Aorta (tissue), 5 donors: ENCODE data around the gene ACIN1. TPM values are rescaled to one million over a fixed set of nuclear protein-coding genes. Genes with fewer than 3 reads are reported as not detected.

ENCODE experiments used
- ATAC-seq: fragments of 200-7000 bp; cut with Tn5 transposase; one replicate; pipeline ENCODE4 v1.9.1; 2022; ENCODE audit warnings: moderate library complexity; ENCODE audit not compliant: low FRiP score
- DNase-seq, 2 donors: peaks; one replicate each; pipeline ENCODE4 v3.0.0-alpha.2; 2020
- H3K27ac ChIP-seq, 2 donors: one replicate each; pipeline ENCODE4 v1.5.1; 2013; ENCODE audit warnings: low read length in 2 of 2, mild to moderate bottlenecking in 2 of 2, moderate library complexity in 2 of 2, control low read depth in 1 of 2, inconsistent platforms in 1 of 2, low read depth in 1 of 2
- H3K27me3 ChIP-seq, 2 donors: one replicate each; pipeline ENCODE4 v1.6.1; 2013; ENCODE audit warnings: control low read depth in 1 of 2, low read length in 1 of 2, mild to moderate bottlenecking in 1 of 2, moderate library complexity in 1 of 2; ENCODE audit not compliant: insufficient read depth in 2 of 2, control insufficient read depth in 1 of 2
- H3K36me3 ChIP-seq, 2 donors: one replicate each; pipeline ENCODE4 v1.6.1; 2013; ENCODE audit warnings: control low read depth in 1 of 2, low read length in 1 of 2, mild to moderate bottlenecking in 1 of 2; ENCODE audit not compliant: insufficient read depth in 2 of 2, control insufficient read depth in 1 of 2
- H3K4me1 ChIP-seq, 2 donors: one replicate each; pipeline ENCODE4 v1.6.1; 2013; ENCODE audit warnings: low read length in 2 of 2, control low read depth in 1 of 2, mild to moderate bottlenecking in 1 of 2, moderate library complexity in 1 of 2; ENCODE audit not compliant: insufficient read depth in 2 of 2, control insufficient read depth in 1 of 2
- H3K4me3 ChIP-seq, 2 donors: one replicate each; pipeline ENCODE4 v1.5.1; 2013; ENCODE audit warnings: low read length in 2 of 2, control low read depth in 1 of 2, mild to moderate bottlenecking in 1 of 2
- H3K9me3 ChIP-seq: one replicate; pipeline ENCODE4 v1.6.1; 2013; ENCODE audit warnings: mild to moderate bottlenecking, low read length; ENCODE audit not compliant: control insufficient read depth
- WGBS, 2 donors: extraction: QIAGEN DNeasy Blood & Tissue Kit; methylation state at CpG; one replicate each; pipeline ENCODE4 v1.1.7; 2013; 5-methylcytosine and 5-hydroxymethylcytosine counted together
- intact Hi-C, 2 donors: fragments of 100-400 bp; cut with DNase I; formaldehyde crosslinking; loops; one replicate each; pipeline versions ENCODE4 v1.14.2 to v1.15.0; 2022
- long read RNA-seq, 2 donors: library from polyadenylated mRNA; unstranded; transcript quantifications; one replicate each; pipeline ENCODE4 v2.0.0, GENCODE V29; 2020 to 2021
- polyA plus RNA-seq, 2 donors: library from polyadenylated mRNA; stranded (reverse); fragments of 200-250 nt; gene quantifications; one replicate each; pipeline ENCODE4 v1.2.3, GENCODE V29; 2013
- total RNA-seq, 2 donors: library from RNA; stranded (reverse); fragmentation: NEBNext Ultra II Directional; extraction: Animal tissue kit (Norgen Biotek cat#: 25700); gene quantifications; one replicate each; pipeline ENCODE4 v1.2.1, GENCODE V29; 2021
- donor health status: healthy with polysubstance abuse.
- donor health status: Bipolar disorder and iron deficiency.
- donor health status: DM: no; HTN: no; CAD: no.
- donor health status: DM: no; HTN: no; CAD: no.
- donor health status: DM: yes; HTN: yes; CAD: no.

The ACIN1 gene, protein sequence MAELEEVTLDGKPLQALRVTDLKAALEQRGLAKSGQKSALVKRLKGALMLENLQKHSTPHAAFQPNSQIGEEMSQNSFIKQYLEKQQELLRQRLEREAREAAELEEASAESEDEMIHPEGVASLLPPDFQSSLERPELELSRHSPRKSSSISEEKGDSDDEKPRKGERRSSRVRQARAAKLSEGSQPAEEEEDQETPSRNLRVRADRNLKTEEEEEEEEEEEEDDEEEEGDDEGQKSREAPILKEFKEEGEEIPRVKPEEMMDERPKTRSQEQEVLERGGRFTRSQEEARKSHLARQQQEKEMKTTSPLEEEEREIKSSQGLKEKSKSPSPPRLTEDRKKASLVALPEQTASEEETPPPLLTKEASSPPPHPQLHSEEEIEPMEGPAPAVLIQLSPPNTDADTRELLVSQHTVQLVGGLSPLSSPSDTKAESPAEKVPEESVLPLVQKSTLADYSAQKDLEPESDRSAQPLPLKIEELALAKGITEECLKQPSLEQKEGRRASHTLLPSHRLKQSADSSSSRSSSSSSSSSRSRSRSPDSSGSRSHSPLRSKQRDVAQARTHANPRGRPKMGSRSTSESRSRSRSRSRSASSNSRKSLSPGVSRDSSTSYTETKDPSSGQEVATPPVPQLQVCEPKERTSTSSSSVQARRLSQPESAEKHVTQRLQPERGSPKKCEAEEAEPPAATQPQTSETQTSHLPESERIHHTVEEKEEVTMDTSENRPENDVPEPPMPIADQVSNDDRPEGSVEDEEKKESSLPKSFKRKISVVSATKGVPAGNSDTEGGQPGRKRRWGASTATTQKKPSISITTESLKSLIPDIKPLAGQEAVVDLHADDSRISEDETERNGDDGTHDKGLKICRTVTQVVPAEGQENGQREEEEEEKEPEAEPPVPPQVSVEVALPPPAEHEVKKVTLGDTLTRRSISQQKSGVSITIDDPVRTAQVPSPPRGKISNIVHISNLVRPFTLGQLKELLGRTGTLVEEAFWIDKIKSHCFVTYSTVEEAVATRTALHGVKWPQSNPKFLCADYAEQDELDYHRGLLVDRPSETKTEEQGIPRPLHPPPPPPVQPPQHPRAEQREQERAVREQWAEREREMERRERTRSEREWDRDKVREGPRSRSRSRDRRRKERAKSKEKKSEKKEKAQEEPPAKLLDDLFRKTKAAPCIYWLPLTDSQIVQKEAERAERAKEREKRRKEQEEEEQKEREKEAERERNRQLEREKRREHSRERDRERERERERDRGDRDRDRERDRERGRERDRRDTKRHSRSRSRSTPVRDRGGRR
- total RNA-seq (100 to 1,000 TPM; 134 to 183 TPM), polyA plus RNA-seq (100 to 1,000 TPM in 1 of 2 donors, 10 to 100 TPM in 1; 34.1 to 147 TPM)
- long read RNA-seq, donor 1, partial matches to known transcripts = 16 of 33 reads
- long read RNA-seq, donor 1, other reads (novel, unspliced or antisense) = 16 of 33 reads
- long read RNA-seq, donor 2, full-length matches to known transcripts = 3 of 30 reads
- long read RNA-seq, donor 2, partial matches to known transcripts = 19 of 30 reads
- long read RNA-seq, donor 2, other reads (novel, unspliced or antisense) = 8 of 30 reads

- 0 to 1% methylated on average over 50 to 55 of the region's 55 CpGs for WGBS, 2 donors
- ATAC-seq = peak; percentile 85
- H3K4me3 ChIP-seq = peak within 1 kb of the TSS; percentile 62 to 68
- no peaks in the 10 kb centered on the region for H3K27me3 ChIP-seq
- peaks cover 0 to 11% of the 10 kb centered on the region in 2 donors for H3K4me1 ChIP-seq
- H3K27ac ChIP-seq = peak within 1 kb of the TSS in 1 of 2 donors; percentile 92
- H3K9me3 ChIP-seq = no peaks in the 10 kb centered on the region
- intact Hi-C loops = loop anchor here in 1 of 2 donors (2.0 kb wide), 1 partner anchor 206 kb away; no protein-coding TSS in a partner anchor
- no peaks in the 10 kb centered on the region for H3K36me3 ChIP-seq
- peak; percentile 81 to 100 for DNase-seq
Observed at GRCh38 chr14:23094666-23095195, at the start of gene ACIN1. ACIN1 (minus strand) TSS chr14:23095136; CDS start chr14:23095112, 24 bp downstream.

DNA sequence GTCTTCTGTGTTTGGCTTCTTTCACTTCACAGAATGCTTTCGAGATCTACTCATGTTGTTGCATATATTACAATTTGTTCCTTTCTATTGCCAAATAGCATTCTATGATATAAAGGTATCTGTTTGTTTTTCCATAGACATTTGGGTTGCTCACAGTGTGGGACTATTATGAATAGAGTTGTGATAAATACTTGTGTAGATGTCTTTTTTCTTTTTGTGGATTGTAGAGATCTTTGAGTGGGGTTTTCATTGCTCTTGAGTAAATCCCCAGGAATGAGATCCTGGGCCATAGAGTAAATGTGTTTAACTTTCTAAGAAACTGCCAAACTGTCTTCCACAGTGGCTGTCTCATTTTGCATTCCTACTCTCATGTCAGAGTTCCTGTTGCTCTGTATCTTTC, 49.0 kb upstream of the ACIN1 start:
- no peak for DNase-seq
- WGBS, 2 donors = 29 to 60% methylated on average over 1 of the region's 1 CpG
- H3K27me3 ChIP-seq = no peaks in the 10 kb centered on the region
- H3K36me3 ChIP-seq = no peaks in the 10 kb centered on the region
- H3K4me3 ChIP-seq = no peak overlapping the region
- no peaks in the 10 kb centered on the region for H3K9me3 ChIP-seq
- intact Hi-C loops = loop anchor here in 1 of 2 donors (5.0 kb wide), 1 partner anchor 38 kb away; the partner anchor contains the start of gene SLC7A8
- H3K4me1 ChIP-seq = no peaks in the 10 kb centered on the region
- H3K27ac ChIP-seq = no peak overlapping the region
- no peak for ATAC-seq

- ATAC-seq = no peak
- Histone ChIP-seq H3K9me3 (no peaks in the 10 kb centered on the region), H3K36me3 (peaks cover 0 to 1% of the 10 kb centered on the region in 2 donors), H3K27ac (peak overlapping the region in 1 of 2 donors; percentile 71), H3K4me1 (no peaks in the 10 kb centered on the region), H3K27me3 (no peaks in the 10 kb centered on the region), H3K4me3 (no peak overlapping the region)
- peak in 1 of 2 donors; percentile 52 for DNase-seq
- intact Hi-C loops = loop anchor here in 1 of 2 donors (5.0 kb wide), 1 partner anchor 39 kb away; the partner anchor contains the start of gene SLC7A8
- 90 to 91% methylated on average over 4 of the region's 4 CpGs for WGBS, 2 donors
Observed at GRCh38 chr14:23142826-23143225, 47.9 kb upstream of the ACIN1 start.

DNA sequence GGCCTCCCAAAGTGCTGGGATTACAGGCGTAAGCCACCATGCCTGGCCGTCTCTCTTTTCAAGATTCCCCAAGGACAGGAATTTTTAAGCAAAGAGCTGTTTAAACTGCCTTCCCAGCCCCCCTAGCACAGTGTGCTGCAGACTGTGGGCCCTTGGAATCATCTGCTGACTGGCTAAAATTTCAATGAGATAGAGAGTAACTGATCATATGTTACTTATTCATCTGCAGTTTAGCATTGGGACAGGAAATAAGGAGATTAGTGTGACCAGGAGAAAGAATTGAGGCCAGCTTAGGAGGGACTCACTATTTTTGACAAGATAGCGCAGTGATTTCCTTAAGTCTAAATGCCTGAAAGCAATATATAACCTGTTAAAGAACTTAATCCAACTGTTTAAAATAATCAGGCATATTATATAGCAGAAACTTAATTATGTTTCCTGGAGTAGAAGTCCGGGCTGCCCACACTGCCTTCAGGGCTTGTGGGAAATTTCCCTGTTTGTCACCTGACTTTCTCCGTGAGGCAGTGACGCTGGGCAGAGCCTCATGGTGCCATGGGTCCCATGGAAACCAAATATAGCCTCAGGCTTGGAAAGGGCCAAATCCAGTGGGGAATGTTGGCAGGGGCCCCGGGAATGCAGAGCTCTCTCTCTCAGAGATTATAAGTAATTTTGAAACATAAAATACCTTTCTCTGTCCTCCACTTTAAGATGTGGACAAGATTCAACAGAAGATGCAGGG, 46.9 kb upstream of the ACIN1 start:
- ATAC-seq (peak; percentile 76), DNase-seq (peak; percentile 80 to 94)
- intact Hi-C loops = loop anchor here in 1 of 2 donors (5.0 kb wide), 1 partner anchor 40 kb away; the partner anchor contains the start of gene SLC7A8
- WGBS, 2 donors = 34 to 35% methylated on average over 7 of the region's 7 CpGs
- peaks cover 0 to 3% of the 10 kb centered on the region in 2 donors for H3K36me3 ChIP-seq
- H3K4me1 ChIP-seq = no peaks in the 10 kb centered on the region
- H3K27me3 ChIP-seq = no peaks in the 10 kb centered on the region
- no peaks in the 10 kb centered on the region for H3K9me3 ChIP-seq
- peak overlapping the region; percentile 58 to 80 for H3K27ac ChIP-seq
- no peak overlapping the region for H3K4me3 ChIP-seq

DNA sequence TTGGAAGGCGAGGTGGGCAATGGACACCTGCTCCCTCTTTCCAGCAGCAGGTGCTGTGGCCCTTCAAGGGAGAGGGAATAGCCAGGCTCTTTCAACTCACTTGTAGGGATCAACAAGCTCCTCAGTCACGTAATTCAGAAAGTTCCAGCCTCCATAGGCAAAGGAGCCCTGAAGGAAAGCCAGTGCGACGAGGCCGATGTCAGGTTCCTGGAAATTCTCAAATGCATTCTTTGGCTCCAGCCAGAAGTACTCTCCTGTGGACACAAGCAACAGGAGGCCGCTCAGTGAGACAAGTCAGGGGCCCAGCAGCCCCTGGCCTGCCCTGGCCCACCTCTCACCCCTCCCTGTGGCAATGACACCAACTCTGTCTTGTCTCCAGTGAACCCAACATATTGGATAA, 45.4 kb upstream of the ACIN1 start:
- Histone ChIP-seq H3K36me3 (peaks cover 0 to 3% of the 10 kb centered on the region in 2 donors), H3K4me1 (no peaks in the 10 kb centered on the region), H3K4me3 (no peak overlapping the region), H3K27me3 (no peaks in the 10 kb centered on the region), H3K27ac (no peak overlapping the region), H3K9me3 (no peaks in the 10 kb centered on the region)
- intact Hi-C loops = loop anchor here in 1 of 2 donors (5.0 kb wide), 1 partner anchor 42 kb away; the partner anchor contains the start of gene SLC7A8
- DNase-seq = no peak
- 89% methylated on average over 6 of the region's 6 CpGs for WGBS, 2 donors
- no peak for ATAC-seq

DNA sequence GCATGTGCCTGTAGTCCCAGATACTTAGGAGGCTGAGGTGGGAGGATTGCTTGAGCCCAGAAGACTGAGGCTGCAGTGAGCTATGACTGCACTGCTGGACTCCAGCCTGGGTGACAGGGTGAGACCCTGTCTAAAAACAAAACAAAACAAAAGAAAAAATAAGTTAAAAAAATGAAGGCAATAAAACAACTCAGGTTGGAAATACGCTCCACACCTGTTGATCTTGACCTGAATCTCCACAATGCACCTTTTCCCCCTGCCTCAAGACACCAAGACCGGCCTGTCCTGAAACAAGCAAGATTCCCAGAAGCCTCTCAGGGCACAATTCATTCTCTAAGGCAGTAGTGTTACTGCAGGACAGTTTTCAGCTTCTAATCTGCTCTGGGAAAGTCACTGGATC, 44.9 kb upstream of the ACIN1 start:
- DNase-seq (no peak), ATAC-seq (no peak)
- no peak overlapping the region for H3K4me3 ChIP-seq
- no peak overlapping the region for H3K27ac ChIP-seq
- no peaks in the 10 kb centered on the region for H3K9me3 ChIP-seq
- H3K27me3 ChIP-seq = no peaks in the 10 kb centered on the region
- WGBS, 2 donors = 97 to 98% methylated on average over 2 of the region's 2 CpGs
- H3K4me1 ChIP-seq = no peaks in the 10 kb centered on the region
- intact Hi-C loops = loop anchor here in 1 of 2 donors (5.0 kb wide), 1 partner anchor 42 kb away; the partner anchor contains the start of gene SLC7A8
- peaks cover 0 to 3% of the 10 kb centered on the region in 2 donors for H3K36me3 ChIP-seq

DNA sequence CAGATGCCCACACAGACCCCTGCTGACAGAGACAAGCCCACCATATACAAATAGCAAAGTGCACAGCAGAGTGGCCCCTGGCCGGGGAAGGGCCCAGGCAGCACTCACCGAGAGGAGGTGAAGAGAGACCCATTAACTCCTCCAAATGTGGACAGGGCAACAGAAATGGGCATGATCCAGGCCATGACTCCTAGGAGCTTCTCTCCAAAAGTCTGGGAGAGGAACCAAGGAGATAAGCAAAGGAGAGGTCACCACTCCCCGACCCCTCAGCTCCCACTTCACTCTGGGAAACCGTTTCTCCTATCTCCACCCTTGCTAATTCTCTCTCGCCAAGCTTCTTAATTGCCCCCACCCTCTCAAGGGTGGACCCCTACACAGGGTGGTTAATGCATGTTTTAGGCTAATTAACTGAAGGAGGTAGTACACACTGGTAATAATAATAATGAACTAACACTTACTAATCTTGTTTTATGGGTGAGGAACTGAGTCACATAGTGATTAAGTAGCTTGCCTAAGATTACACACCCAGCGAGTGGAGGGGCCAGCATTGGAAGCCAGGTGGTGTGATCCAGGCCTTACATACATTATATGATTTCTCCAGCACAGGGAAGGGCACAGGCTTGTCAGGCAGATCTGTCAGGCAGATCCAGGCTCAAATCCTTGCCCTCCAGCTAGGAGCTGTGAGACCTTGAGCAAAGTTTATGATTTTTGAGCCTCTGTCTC, 43.0 kb upstream of the ACIN1 start:
- H3K9me3 ChIP-seq = no peaks in the 10 kb centered on the region
- no peaks in the 10 kb centered on the region for H3K27me3 ChIP-seq
- WGBS, 2 donors = 85 to 90% methylated on average over 6 of the region's 6 CpGs
- DNase-seq (no peak), ATAC-seq (no peak)
- H3K36me3 ChIP-seq = peaks cover 0 to 3% of the 10 kb centered on the region in 2 donors
- H3K4me1 ChIP-seq = no peaks in the 10 kb centered on the region
- H3K27ac ChIP-seq = no peak overlapping the region
- H3K4me3 ChIP-seq = no peak overlapping the region
- intact Hi-C loops = no loop called here
